K562 (cell line): Measurements from ENCODE around the gene NT5E. TPM values are rescaled to one million over a fixed set of nuclear protein-coding genes. Genes with fewer than 3 reads are reported as not detected.
A peak's percentile ranks its signal among the peaks of the same experiment; 100 is the strongest.

ENCODE experiments used
- ATAC-seq: fragments of 200-7000 bp; cut with Tn5 transposase; 3 replicates; pipeline ENCODE4 v1.9.1; 2020; ENCODE audit warnings: moderate library complexity
- BruUV-seq: library from RNA; stranded (reverse); fragments of 400-500 nt; replicated peaks from 2 replicates; lab custom pipeline; 2021; lab: Mats Ljungman, UMichigan
- CTCF ChIA-PET: fragments of 300-600 bp; formaldehyde crosslinking; extraction: SDS; loops from one replicate; lab custom pipeline; 2021; ENCODE audit warnings: low intra/inter-chr PET ratio; lab: Yijun Ruan, JAX
- POLR2A ChIA-PET: fragments of 300-600, 350-650 bp; sonication (Branson Sonifier 250); formaldehyde crosslinking; extraction: SDS; loops from one replicate; lab custom pipeline; 2021; ENCODE audit warnings: antibody characterized with exemption, inconsistent platforms; lab: Yijun Ruan, JAX
- DNase-seq, 4 experiments: peaks; one replicate each; pipeline versions ENCODE4 v3.0.0 to v3.0.0-alpha.2; 2011 to 2018; ENCODE audit warnings: low spot score in 3 of 4, mixed read lengths in 3 of 4; ENCODE audit errors: extremely low read depth in 1 of 4
- FAIRE-seq: peaks from 2 replicates; lab custom pipeline; 2011; peaks lifted over from hg19 to GRCh38; lab: Jason Lieb, UNC
- H2AFZ ChIP-seq: 2 replicates; pipeline ENCODE4 v1.6.0; 2011; ENCODE audit warnings: low read depth, low read length, control low read depth, inconsistent platforms
- H3K27ac ChIP-seq: fragments of 200-600 bp; 3 replicates; pipeline ENCODE4 v1.8.0; 2011; ENCODE audit warnings: low read depth, mild to moderate bottlenecking, control low read depth, inconsistent platforms, low read length, moderate library complexity, mixed read lengths; ENCODE audit errors: extremely low read depth
- H3K27me3 ChIP-seq, 2 experiments: fragments of 300-600 bp in 1 of 2; 2 replicates in 1 of 2; 3 replicates in 1 of 2; pipeline versions ENCODE4 v1.6.0 to v1.8.0; 2011; ENCODE audit warnings: inconsistent platforms in 2 of 2, low read length in 2 of 2, mild to moderate bottlenecking in 1 of 2, mixed read lengths in 1 of 2, moderate library complexity in 1 of 2; ENCODE audit not compliant: control insufficient read depth in 2 of 2, insufficient read depth in 2 of 2
- H3K36me3 ChIP-seq: fragments of 300-600 bp; 3 replicates; pipeline ENCODE4 v1.8.0; 2011; ENCODE audit warnings: mild to moderate bottlenecking, low read length, inconsistent platforms; ENCODE audit not compliant: control insufficient read depth, insufficient read depth
- H3K4me1 ChIP-seq, 2 experiments: fragments of 200-600 bp in 1 of 2; replicated peaks in 1 of 2; 2 replicates in 1 of 2; 3 replicates in 1 of 2; pipeline versions ENCODE4 v1.5.1 to v1.8.0; 2011; ENCODE audit warnings: inconsistent platforms in 2 of 2, low read length in 2 of 2, mild to moderate bottlenecking in 1 of 2, mixed read lengths in 1 of 2, moderate library complexity in 1 of 2; ENCODE audit not compliant: control insufficient read depth in 2 of 2, insufficient read depth in 2 of 2
- H3K4me2 ChIP-seq: 2 replicates; pipeline ENCODE4 v1.6.1; 2011; ENCODE audit warnings: low read length, control low read depth, inconsistent platforms, mixed read lengths; ENCODE audit not compliant: insufficient read depth
- H3K4me3 ChIP-seq: fragments of 200-600 bp; sonication (generic), shearing (Covaris generic); 2 replicates; pipeline ENCODE4 v1.5.1; 2016; ENCODE audit warnings: control low read depth, inconsistent platforms
- H3K79me2 ChIP-seq: fragments of 200-600 bp; 3 replicates; pipeline ENCODE4 v1.8.0; 2011; ENCODE audit warnings: low read length, inconsistent platforms; ENCODE audit not compliant: control insufficient read depth, insufficient read depth
- H3K9ac ChIP-seq, 2 experiments: 2 replicates each; pipeline versions ENCODE4 v1.6.0 to v1.6.1; 2011; ENCODE audit warnings: low read depth in 2 of 2, low read length in 2 of 2, control low read depth in 1 of 2, inconsistent platforms in 1 of 2, mild to moderate bottlenecking in 1 of 2, mixed read lengths in 1 of 2; ENCODE audit not compliant: insufficient read depth in 1 of 2
- H3K9me1 ChIP-seq: one replicate; pipeline ENCODE4 v1.6.0; 2011; ENCODE audit warnings: inconsistent platforms, mild to moderate bottlenecking, low read length, moderate library complexity; ENCODE audit not compliant: control insufficient read depth, insufficient read depth
- H3K9me3 ChIP-seq: replicated peaks from 2 replicates; pipeline ENCODE4 v1.5.1; 2011; ENCODE audit warnings: low read depth, low read length, inconsistent platforms; ENCODE audit not compliant: control insufficient read depth, insufficient read depth
- H4K20me1 ChIP-seq: replicated peaks from 2 replicates; pipeline ENCODE4 v1.6.1; 2011; ENCODE audit warnings: low read length, inconsistent platforms, mixed read lengths; ENCODE audit not compliant: control insufficient read depth, insufficient read depth
- CBFA2T3 ChIP-seq: fragments of 450-650 bp; IDR thresholded peaks from 2 replicates; pipeline ENCODE4 v1.6.1; 2017
- E2F3 ChIP-seq: fragments of 250-450 bp; sonication (Bioruptor Pico); IDR thresholded peaks from 2 replicates; pipeline ENCODE4 v1.4.0; 2020; ENCODE audit warnings: mild to moderate bottlenecking
- MECOM ChIP-seq: fragments of 250-450 bp; sonication (Bioruptor Pico); IDR thresholded peaks from 2 replicates; pipeline ENCODE4 v1.8.0; 2022; ENCODE audit warnings: inconsistent platforms
- TCF3 ChIP-seq: sonication (generic); formaldehyde crosslinking; IDR thresholded peaks from 2 replicates; pipeline ENCODE4 v1.4.0; 2020; ENCODE audit warnings: mild to moderate bottlenecking, missing genetic modification reagents
- WGBS: fragments of 100-300 bp; shearing (Covaris generic); methylation state at CpG from one replicate; pipeline ENCODE4 v1.1.6; 2016; ENCODE audit warnings: low coverage, mixed read lengths; ENCODE audit not compliant: insufficient coverage; ENCODE audit errors: missing lambda C conversion rate; 5-methylcytosine and 5-hydroxymethylcytosine counted together
- in situ Hi-C: fragments of 300-500 bp; cut with MboI; formaldehyde crosslinking; loops from 4 replicates; pipeline ENCODE4 v1.15.0; 2018; ENCODE audit warnings: inconsistent platforms, mixed read lengths
- intact Hi-C: fragments of 100-400 bp; cut with micrococcal nuclease; formaldehyde crosslinking; loops from 2 replicates; pipeline ENCODE4 v1.14.2; 2022
- polyA plus RNA-seq, 8 experiments: library from polyadenylated mRNA; depleted of rRNA in 4 of 8; stranded (reverse) in 5 of 8; unstranded in 3 of 8; fragments of >200 nt; fragmentation: Nextera tagmentation in 2 of 8; fragmentation: Illumina TruSeq in 1 of 8; extraction: Ambion mirVana in 2 of 8; extraction: Trizol in 1 of 8; gene quantifications; 2 replicates each; pipeline versions ENCODE4 v1.2.1 to v1.2.3, GENCODE V29; 2011 to 2014; ENCODE audit warnings: inconsistent platforms in 1 of 8, missing spikeins in 1 of 8
- total RNA-seq, 7 experiments: library from RNA; depleted of rRNA in 6 of 7; stranded (reverse); fragments of >200 nt in 6 of 7; fragmentation: Illumina TruSeq in 2 of 7; extraction: Trizol in 2 of 7; gene quantifications; 2 replicates each; pipeline versions ENCODE4 v1.2.1 to v1.2.3, GENCODE V29; 2011 to 2021; ENCODE audit warnings: low replicate concordance in 1 of 7

Gene NT5E
- total and polyA plus RNA-seq, 9 of the 15 experiments (the other 6 are each of a cell fraction or from before 2014, with no cell fraction given): 0.01 to 0.13 TPM; not detected in 7

GRCh38 chr6:85482905-85483700 is 33.2 kb downstream of the NT5E start (continued):
- no peak for TF ChIP-seq E2F3

GRCh38 chr6:85483846-85484245 is 34.0 kb downstream of the NT5E start:
- H2AFZ ChIP-seq: 0 out of 2 replicates have a peak overlapping the region, but pooled peaks have one; percentile 7
- 9% methylated on average over 4 of the region's 4 CpGs for WGBS
- peak overlapping the region; percentile 14; the same call in 1 of the 2 replicates for H3K4me2 ChIP-seq
- no peak overlapping the region for H3K27ac ChIP-seq
- H3K4me1 ChIP-seq: peaks cover 0 to 5% of the 10 kb centered on the region in 2 experiments; a peak in 2 of 5 replicates
- H3K27me3 ChIP-seq: peaks cover 0 to 4% of the 10 kb centered on the region in 2 experiments; a peak in 2 of 5 replicates
- ChIA-PET CTCF (no interaction called here), POLR2A (interaction anchor here (1.0 to 1.5 kb wide), 4 partner anchors 26 to 194 kb away, joined by 3 to 8 read pairs (median 4); no protein-coding TSS in a partner anchor)
- H3K36me3 ChIP-seq: no peaks in the 10 kb centered on the region
- DNase-seq (peak in 1 of 4 experiments; percentile 7), FAIRE-seq (no peak), ATAC-seq (no peak)
- in situ Hi-C loops: loop anchor here (10.0 kb wide), 1 partner anchor 129 kb away; no protein-coding TSS in a partner anchor
- H4K20me1 ChIP-seq: no peaks in the 10 kb centered on the region
- H3K79me2 ChIP-seq: no peaks in the 10 kb centered on the region
- H3K4me3 ChIP-seq: no peak overlapping the region
- no peaks in the 10 kb centered on the region for H3K9me1 ChIP-seq
- no peaks in the 10 kb centered on the region for H3K9me3 ChIP-seq
- no TSS peak for BruUV-seq
- TF ChIP-seq MECOM: no peak
- TF ChIP-seq TCF3: peak; percentile 17; the same call in 1 of the 2 replicates
- TF ChIP-seq CBFA2T3: 0 out of 2 replicates have a peak, but pooled peaks have one; percentile 8
- H3K9ac ChIP-seq: no peak overlapping the region
- intact Hi-C loops: loop anchor here (1.0 kb wide), 1 partner anchor 129 kb away; no protein-coding TSS in a partner anchor
